GM21526 (cell line): ENCODE data around the gene MCCC2.
"Not testable (repeated sequence)": the region's sequence is repeated elsewhere in the genome, so short reads cannot be mapped to it uniquely, and the experiment has no call there.

Source experiments
- ATAC-seq: cut with Tn5 transposase; IDR thresholded peaks from one replicate; pipeline ENCODE4 v1.9.1; 2021; ENCODE audit warnings: moderate library complexity; ENCODE audit not compliant: unreplicated experiment, low FRiP score

Gene MCCC2

DNA sequence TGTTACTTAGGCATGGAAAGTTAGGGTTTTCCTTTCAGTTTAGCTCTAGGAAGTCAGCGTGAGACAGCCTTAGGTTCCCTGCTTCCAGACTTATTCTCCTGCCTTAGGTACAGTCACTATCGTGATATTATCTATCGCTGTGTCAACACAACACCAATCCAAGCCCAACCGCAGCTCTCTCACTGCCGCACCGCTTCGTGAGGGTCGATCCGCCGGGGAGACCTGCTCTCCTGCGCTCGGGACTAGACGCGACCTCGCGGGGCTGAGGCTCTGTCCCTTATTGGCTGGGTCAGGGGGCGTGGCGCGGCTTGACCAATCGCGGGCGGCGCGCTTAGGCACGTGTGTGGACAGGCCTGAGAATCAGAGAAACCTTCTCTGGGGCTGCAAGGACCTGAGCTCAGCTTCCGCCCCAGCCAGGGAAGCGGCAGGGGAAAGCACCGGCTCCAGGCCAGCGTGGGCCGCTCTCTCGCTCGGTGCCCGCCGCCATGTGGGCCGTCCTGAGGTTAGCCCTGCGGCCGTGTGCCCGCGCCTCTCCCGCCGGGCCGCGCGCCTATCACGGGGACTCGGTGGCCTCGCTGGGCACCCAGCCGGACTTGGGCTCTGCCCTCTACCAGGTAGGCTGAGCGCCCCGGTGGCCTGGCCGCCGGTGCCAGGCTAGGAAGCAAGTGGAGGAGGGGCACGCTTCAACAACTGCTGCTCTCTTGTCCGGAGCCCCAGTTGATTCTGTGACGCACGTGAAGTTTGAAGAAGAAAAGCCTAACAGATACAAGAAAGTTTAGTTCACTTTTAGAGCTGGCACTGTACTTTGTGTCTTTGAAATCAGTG lies at the start of gene MCCC2:
TSS of gene MCCC2 (plus strand) at position 400 of the 825 bp plus-strand sequence. CDS start at position 486, 86 bp downstream.
- ATAC-seq: peak; percentile 94

DNA sequence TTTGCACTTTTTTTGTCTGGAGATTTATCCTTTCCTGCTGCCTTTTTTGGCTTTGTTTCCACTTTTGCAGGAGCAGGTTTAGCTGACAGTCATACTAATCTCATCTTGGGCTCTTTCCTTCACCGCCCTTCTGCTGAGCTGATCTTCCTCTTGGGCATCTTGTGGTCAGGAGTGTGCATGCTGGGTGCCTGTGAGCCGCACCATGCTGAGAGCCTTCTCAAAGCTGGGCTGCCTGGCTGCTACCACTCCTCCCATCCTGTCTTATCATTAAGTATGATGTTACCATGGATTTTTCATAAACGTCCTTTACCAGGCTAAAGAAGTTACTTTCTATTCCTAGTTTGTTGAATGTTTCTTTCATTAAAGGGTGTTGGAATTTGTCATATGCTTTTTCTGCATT lies 49.5 kb upstream of the MCCC2 start:
- ATAC-seq: no peak

DNA sequence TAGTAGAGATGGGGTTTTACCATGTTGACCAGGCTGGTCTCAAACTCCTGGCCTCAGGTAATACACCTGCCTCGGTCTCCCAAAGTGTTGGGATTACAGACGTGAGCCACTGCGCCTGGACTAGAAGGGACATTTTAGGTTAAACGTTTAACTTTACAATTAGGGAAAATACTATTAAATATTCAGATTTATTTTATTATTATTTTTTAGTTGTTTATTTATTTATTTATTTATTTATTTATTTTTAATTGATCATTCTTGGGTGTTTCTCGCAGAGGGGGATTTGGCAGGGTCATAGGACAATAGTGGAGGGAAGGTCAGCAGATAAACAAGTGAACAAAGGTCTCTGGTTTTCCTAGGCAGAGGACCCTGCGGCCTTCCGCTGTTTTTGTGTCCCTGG lies 36.3 kb upstream of the MCCC2 start:
- not testable (repeated sequence) for ATAC-seq

DNA sequence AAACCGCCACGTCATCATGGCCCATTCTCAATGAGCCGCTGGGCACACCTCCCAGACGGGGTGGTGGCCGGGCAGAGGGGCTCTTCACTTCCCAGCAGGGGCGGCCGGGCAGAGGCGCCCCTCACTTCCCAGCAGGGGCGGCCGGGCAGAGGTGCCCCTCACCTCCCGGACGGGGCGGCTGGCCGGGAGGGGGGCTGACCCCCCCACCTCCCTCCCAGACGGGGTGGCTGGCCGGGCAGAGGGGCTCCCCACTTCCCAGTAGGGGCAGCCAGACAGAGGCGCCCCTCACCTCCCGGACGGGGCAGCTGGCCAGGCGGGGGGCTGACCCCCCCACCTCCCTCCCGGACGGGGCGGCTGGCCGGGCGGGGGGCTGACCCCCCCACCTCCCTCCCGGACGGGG lies 35.6 kb upstream of the MCCC2 start:
- ATAC-seq: not testable (repeated sequence)

DNA sequence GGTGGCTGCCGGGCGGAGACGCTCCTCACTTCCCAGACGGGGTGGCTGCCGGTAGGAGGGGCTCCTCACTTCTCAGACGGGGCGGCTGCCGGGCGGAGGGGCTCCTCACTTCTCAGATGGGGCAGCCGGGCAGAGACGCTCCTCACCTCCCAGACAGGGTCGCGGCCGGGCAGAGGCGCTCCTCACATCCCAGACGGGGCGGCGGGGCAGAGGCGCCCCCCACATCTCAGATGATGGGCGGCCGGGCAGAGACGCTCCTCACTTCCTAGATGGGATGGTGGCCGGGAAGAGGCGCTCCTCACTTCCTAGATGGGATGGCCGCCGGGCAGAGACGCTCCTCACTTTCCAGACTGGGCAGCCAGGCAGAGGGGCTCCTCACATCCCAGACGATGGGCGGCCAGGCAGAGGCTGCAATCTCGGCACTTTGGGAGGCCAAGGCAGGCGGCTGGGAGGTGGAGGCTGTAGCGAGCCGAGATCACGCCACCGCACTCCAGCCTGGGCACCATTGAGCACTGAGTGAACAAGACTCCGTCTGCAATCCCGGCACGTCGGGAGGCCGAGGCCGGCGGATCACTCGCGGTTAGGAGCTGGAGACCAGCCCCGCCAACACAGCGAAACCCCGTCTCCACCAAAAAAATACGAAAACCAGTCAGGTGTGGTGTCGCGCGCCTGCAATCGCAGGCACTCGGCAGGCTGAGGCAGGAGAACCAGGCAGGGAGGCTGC lies 35.0 kb upstream of the MCCC2 start:
- not testable (repeated sequence) for ATAC-seq

DNA sequence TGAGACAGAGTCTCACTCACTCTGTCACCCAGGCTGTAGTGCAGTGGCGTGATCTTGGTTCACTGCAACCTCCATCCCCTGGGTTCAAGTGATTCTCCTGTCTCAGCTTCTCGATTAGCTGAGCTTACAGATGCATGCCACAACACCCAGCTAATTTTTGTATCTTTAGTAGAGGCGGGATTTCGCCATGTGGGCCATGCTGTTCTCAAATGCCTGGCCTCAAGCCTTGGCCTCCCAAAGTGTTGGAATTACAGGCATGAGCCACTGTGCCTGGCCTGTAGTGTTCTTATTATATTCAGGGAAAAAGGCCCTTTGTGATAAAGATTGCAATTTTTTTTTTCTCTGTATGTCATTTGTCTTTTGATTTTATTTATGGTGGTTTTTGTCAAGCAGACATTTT lies 24.0 kb upstream of the MCCC2 start:
- ATAC-seq: no peak

DNA sequence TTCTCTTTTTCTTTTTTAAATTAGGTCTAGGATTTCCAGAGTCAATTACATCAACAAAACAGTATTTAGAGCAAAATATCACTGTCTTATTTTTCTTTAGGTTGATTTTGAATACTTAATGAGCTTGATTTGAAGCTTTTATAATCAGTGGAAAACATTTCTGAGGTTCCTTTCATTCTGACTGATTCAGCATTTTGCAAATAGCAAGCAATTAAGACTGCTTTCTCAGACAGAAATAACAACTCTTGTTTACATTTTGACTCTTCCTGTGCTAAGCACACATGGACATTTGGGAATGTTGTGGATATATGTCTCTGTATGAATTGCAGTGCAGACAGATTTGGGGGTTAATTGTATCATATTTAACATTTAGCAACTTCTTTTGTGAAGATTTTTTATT lies 22.2 kb upstream of the MCCC2 start:
- ATAC-seq: no peak

DNA sequence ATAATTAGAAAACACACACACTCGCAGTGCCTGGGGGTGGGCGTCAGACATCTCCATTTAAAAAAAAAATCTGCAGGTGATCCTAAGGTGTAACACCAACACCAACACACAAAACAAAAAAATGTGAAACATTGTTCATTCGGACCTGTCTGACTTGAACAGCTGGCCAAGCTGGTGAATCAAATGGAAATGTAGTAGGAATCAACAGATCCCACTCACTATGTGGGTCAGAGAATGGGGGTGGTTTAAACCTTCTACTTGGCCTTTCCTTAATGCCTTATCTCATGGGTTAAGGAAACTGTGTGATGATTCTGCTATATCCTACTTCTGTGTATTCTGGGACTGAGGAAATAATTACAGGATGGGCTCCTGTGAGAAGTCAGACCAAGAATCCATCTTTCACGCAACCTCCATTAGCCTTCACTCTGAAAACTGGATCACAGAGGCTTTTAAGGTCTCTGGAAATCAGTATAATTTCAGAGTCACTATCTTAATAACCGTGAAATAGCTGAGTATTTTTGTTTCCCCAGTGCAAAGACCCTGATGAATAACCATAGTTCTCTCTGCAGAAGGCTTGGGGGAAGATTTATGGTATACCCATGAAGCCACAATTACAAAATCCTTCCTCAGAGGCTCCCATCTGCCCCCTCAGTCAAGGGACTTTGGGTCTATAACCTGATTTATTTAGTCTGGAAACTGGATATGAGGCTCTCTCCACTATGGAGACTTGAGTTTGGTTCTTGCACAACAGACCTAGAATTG lies 17.2 kb upstream of the MCCC2 start:
- ATAC-seq: no peak

DNA sequence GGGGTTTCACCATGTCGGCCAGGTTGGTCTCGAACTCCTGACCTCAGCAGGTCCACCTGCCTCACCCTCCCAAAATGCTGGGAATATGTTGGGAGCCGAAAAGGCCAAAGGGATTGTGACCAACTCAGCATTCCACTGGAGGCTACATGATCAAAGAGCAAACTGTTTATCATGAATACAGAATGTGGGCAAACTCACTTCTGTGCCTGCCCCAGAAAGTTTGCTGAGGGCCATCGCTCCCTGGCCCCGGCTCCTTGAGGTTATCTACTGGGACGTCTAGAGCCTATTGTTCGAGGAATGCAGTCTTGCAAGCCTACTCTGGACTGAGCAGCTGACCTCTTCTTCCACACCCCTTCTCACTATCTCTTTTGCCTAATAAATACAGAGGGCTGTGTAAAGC lies 15.3 kb upstream of the MCCC2 start:
- ATAC-seq: not testable (repeated sequence)

DNA sequence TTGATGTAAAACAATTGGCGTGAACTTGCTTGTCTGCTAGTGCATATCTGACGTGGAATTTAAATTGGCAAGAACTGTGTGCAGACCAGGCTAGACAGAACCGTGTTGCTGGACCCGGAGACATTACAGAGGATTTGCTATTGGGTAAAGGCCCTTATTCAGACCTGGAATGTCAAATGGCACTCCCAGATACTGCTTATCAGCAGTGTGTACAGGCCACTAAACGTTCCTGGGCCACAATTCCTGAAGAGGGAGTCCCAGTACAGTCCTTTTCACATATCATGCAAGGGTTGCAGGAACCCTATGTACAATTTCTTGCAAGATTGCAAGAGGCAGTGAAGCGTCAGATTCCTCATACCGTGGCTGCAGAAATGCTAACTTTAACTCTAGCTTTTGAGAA lies 13.5 kb upstream of the MCCC2 start:
- ATAC-seq: no peak

DNA sequence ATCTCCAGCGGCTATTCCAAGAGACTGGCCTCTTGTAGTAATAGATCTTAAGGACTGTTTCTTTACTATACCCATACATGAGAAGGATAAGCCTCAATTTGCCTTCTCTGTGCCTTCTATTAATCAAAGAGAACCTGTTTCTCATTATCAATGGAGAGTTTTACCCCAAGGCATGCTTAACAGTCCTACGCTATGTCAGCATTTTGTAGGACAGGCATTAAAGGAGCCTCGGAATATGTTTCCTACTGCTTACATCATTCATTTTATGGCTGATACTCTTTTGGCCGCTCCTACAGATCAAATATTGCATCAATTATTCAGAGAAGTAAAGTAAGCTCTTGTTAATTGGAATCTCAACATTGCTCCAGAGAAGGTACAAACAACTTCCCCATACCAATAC lies 11.6 kb upstream of the MCCC2 start:
- not testable (repeated sequence) for ATAC-seq

DNA sequence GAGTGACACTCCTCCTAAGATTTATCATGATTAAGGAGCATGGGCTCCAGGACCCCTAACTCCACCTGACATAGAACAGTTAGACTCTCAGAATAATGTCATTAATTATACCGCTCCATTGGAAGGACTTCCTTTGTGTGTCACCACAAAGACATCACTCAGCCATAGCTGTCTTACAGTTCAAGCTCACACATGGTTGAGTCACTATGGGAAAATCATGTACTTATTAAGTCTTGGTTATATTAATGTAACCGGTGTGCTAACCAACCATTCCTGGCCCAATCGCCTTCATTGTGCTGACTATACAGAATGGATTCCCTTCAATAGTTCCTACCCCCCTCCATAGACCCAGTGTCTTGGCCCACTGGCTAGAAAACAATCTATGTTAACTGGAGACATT lies 10.9 kb upstream of the MCCC2 start:
- no peak for ATAC-seq

DNA sequence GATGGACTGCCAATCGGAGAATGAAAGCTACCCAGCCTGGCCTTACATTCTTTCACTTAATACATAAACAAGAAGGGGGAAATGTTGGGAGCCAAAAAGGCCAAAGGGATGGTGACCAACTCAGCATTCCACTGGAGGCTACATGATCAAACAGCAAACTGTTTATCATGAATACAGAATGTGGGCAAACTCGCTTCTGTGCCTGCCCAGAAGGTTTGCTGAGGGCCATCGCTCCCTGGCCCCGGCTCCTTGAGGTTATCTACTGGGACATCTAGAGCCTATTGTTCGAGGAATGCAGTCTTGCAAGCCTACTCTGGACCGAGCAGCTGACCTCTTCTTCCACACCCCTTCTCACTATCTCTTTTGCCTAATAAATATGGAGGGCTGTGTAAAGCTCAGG lies 9.3 kb upstream of the MCCC2 start:
- not testable (repeated sequence) for ATAC-seq

DNA sequence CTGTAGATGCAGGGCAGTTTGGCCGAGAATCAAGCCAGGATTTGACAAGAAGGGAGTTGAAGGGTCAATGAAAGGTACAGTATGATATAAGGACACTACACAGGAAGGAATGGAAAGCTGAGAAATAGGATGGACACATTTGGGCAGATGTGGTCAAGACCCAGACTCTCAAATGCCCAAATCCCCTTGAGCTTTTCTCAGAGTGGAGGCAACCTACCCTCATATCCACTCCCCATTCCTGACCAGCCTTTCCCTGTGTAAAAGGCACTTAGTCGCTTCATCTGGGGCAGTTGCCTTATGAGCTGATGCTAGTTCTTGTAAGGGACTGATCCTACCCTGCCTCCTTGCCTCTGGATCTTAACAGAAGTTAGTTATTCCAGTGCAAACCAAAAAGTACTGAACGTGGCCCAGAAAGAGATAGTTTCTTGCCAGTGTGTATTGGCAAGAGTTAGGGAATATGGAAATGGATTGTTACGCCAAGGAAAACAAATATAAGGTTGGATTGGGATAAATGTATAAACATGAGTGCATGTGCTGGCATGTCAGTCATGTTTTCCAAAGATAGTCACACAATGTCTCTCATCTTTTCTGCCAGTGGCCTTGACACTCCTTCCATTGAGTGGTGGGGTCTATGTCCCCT lies 4.1 kb upstream of the MCCC2 start:
- no peak for ATAC-seq

DNA sequence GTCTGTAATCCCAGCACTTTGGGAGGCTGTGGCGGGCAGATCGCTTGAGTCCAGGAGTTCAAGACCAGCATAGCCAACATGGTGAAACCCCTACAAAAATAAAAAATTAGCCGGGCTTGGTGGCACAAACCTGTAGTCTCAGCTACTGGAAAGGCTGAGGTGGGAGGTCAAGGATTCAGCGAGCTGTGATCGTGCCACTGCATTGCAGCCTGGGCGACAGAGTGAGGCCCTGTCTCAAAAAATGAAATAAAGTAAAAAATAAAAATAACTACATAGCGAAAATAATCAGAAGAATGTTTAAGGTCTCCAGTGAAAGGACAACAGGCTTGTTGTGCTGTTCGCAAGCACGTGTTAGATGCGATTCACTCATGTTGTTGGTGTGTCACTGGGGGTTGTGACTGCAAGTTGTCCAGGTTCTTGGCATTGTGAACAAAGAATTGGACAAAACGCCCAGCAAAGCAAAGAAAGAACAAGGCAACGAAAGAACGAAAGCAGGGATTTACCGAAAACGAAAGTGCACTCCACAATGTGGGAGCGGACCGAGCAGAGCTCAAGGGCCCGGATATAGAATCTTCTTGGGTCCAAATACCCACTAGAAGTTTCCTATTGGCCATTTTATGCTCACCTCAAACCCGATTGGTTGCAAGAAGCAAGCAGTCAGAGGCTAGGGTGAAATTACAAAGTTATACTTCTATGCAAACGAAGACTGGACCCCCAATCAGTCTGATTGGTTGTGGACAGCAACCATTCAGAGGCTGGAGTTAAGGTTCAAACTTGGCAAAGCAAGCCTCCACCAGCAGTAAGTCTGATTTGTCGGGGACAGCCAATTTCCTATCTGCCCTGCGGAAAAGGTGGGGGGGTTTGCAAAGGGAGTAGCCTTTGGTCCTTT lies 844 bp upstream of the MCCC2 start:
- no peak for ATAC-seq

DNA sequence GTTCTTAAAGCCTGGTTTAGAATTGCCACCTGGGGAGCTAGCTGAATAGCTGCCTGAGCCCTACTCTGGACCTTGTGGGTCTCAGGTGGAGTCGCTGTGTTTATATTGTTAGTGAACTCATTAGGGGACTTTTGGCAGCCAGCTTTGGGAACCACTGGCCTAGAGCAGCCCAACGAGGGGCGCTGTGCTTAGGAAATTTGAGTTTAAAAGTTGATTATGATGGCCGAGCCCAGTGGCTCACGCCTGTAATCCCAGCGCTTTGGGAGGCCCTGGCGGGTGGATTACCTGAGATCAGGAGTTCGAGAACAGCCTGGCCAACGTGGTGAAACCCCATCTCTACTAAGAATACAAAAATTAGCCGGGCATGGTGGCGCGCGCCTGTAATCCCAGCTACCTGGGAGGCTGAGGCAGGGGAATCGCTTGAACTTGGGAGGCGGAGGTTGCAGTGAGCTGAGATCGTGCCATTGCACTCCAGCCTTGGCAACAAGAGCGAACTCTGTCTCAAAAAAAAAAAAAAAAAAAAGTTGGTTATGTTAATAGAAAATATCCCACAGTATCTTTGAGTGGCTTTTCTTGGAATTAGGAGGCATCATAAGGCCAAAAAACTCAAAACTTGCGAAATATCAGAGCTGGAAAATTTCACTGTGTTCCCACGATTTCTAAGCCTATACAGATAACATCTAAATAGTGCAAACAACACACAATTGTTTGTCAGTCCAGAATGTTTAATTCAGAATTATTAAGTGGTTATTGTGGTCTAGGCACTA lies 809 bp downstream of the MCCC2 start:
- peak; percentile 13 for ATAC-seq

DNA sequence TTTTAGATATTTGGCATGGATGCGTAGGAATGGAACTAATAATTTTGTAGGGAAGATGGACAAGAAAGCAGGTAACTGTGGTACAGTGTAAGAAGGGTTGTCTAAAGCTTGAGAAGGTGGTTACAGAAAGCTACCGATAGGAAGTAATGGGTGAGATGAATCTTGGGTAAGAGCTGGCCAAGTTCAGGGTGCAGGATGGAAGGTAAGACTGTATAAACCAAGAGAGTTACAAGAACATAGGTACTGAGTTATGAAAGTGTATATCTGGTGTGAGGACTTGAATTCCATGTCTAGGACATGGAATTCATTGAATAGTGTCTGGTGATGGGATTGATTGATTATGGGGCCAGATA lies 1.4 kb downstream of the MCCC2 start:
- ATAC-seq: no peak

DNA sequence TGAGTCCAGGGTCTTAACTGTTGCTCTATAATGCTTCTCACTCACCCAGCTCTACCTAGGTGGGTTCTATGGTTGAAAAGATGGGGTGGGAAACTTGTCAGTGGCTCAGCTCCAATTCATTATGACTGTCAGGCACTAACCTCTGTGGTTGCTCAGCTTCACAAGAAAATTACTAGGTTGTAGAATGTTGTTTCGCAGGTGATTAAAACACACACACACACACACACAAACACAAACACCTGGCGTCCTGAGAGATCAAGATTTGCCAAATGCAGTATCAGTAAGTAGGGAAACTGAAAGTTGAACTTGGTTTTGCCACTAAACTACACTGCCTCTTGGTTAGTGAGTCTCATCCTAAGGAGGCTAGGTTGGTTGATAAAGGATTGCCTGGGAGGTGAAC lies 2.8 kb downstream of the MCCC2 start:
- ATAC-seq: no peak

DNA sequence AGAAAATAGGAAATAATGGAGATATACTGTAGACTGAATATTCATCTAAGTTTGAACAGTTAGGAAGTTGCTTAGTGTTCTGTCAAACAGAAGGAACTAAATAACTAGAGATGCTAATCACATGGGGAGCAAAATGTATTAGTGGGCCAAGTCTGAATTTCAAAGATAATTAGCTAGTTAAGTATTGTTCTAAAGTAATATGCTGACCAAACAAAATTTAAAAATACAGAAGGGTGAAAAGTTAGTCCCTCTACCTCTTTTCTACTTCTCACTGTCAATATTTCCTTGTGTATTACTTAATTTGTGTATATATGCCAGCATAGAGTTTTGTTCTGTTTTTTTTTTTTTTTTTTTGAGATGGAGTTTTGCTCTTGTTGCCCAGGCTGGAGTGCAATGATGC lies 4.0 kb downstream of the MCCC2 start:
- no peak for ATAC-seq
